Stimulated activated CD8-positive, alpha-beta memory T cell treated with anti-CD3 and anti-CD28 coated beads, Interleukin-7, amount 100 ng/mL, for 24 hours (primary cell): ENCODE data around the gene FBXW9.
"Not testable (repeated sequence)": the region's sequence is repeated elsewhere in the genome, so short reads cannot be mapped to it uniquely, and the experiment has no call there.

Experiments used
- DNase-seq: peaks from one replicate; pipeline ENCODE4 v3.0.0-alpha.2; 2020; ENCODE audit warnings: low read depth

The FBXW9 gene

GRCh38 chr19:12715102-12715501 lies 18.7 kb upstream of the FBXW9 start:
- DNase-seq = no peak

- DNase-seq = not testable (repeated sequence)
Measured at GRCh38 chr19:12713304-12713703, 16.9 kb upstream of the FBXW9 start.

- not testable (repeated sequence) for DNase-seq
Measured at GRCh38 chr19:12712077-12712476, 15.6 kb upstream of the FBXW9 start.

- no peak for DNase-seq
Measured at GRCh38 chr19:12711187-12711586, 14.8 kb upstream of the FBXW9 start.

GRCh38 chr19:12708641-12709040 lies 12.2 kb upstream of the FBXW9 start:
- DNase-seq = no peak

- DNase-seq = no peak
Measured at GRCh38 chr19:12706332-12706718, 9.9 kb upstream of the FBXW9 start.

GRCh38 chr19:12705654-12706331 lies 9.4 kb upstream of the FBXW9 start:
- DNase-seq = no peak

GRCh38 chr19:12705169-12705568 lies 8.7 kb upstream of the FBXW9 start:
- no peak for DNase-seq

GRCh38 chr19:12703046-12703445 lies 6.6 kb upstream of the FBXW9 start:
- DNase-seq = no peak

GRCh38 chr19:12701596-12702282 lies 5.3 kb upstream of the FBXW9 start:
- DNase-seq = no peak

- DNase-seq = no peak
Measured at GRCh38 chr19:12698138-12698537, 1.7 kb upstream of the FBXW9 start.

GRCh38 chr19:12697425-12697824 lies 994 bp upstream of the FBXW9 start:
- DNase-seq = not testable (repeated sequence)

- no peak for DNase-seq
Measured at GRCh38 chr19:12695997-12696365, 450 bp downstream of the FBXW9 start.

GRCh38 chr19:12695514-12695913 lies 917 bp downstream of the FBXW9 start:
- no peak for DNase-seq

GRCh38 chr19:12695096-12695495 lies 1.3 kb downstream of the FBXW9 start:
- DNase-seq = no peak

- DNase-seq = no peak
Measured at GRCh38 chr19:12694641-12695040, 1.8 kb downstream of the FBXW9 start.

GRCh38 chr19:12692960-12693359 lies 3.5 kb downstream of the FBXW9 start:
- DNase-seq = no peak

- DNase-seq = no peak
Measured at GRCh38 chr19:12689581-12690216, 6.7 kb downstream of the FBXW9 start.

GRCh38 chr19:12689012-12689411 lies 7.4 kb downstream of the FBXW9 start:
- no peak for DNase-seq

- no peak for DNase-seq
Measured at GRCh38 chr19:12687496-12688196, 8.8 kb downstream of the FBXW9 start, which contains the start of gene GNG14. Gene GNG14 (plus strand): TSS chr19:12687998. CDS start chr19:12688049, 51 bp downstream.

- no peak for DNase-seq
Measured at GRCh38 chr19:12685831-12686230, 10.6 kb downstream of the FBXW9 start.
